Thyroid gland (tissue), 4 donors: ENCODE measurements around the gene CHGA.

Experiments
- CTCF ChIP-seq, 6 experiments: fragments of 200-600 bp in 3 of 6; fragments of 450-650 bp in 3 of 6; sonication (generic) in 3 of 6; IDR thresholded peaks; one replicate each; pipeline ENCODE4 v1.5.1; 2016 to 2019; ENCODE audit warnings: antibody characterized with exemption in 6 of 6, mild to moderate bottlenecking in 2 of 6, inconsistent platforms in 1 of 6, moderate library complexity in 1 of 6
- POLR2A ChIP-seq, 2 donors: fragments of 450-650 bp; IDR thresholded peaks; one replicate each; pipeline ENCODE4 v1.6.1; 2017; ENCODE audit warnings: antibody characterized with exemption in 2 of 2, mild to moderate bottlenecking in 2 of 2, moderate library complexity in 1 of 2

DNA sequence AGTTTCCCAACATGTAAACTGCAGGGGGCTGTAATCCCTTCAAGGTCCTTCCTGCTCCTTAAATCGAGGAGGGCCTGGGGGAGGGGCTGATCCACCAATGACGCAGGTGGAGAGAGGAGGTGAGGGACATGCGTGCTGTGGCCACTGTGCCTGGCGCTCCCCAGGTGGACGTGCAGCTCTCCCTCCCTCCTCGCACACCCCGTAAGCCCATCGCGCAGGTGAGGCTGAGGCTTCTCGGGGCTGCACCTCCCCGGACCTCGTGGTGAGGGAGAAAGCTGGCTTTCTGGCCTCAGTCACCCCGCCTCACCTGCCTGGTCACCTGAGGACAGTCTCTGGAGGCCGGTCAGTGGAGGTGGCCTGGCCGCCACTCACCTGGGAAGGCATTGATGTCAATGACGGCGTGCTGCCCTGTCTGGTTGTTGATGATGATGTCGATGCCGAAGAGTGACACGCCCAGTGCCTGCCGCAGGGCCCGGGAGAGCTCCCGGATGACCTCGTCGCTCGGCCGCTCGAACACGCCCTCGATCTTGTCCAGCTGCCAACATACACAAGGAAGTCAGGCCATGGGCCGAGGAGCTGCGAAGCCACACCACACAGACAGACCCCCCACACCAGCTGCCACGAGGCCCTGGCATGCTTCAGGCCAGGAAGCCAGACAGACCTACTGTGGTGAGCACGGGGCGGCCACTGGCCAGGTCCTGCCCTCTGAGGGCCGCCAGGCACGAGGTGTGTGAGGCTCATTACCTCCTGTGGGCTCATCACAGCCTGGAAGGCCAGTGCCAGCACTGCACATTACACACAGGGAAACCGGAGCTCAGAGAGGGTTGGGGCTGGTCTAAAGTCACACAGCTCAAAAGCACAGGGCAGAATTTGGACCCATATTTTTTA, 23.3 kb downstream of the CHGA start:
- TF ChIP-seq CTCF (IDR thresholded peaks at IDR 0.05) (no peak), POLR2A (IDR thresholded peaks at IDR 0.05) (no peak)
